Esophagus muscularis mucosa (tissue), 4 donors: Measurements from ENCODE around the gene SNED1.

Experiments
- EP300 ChIP-seq: sonication (generic); formaldehyde crosslinking; IDR thresholded peaks from one replicate; pipeline ENCODE4 v1.6.1; 2017; ENCODE audit warnings: antibody characterized with exemption
- POLR2A ChIP-seq: fragments of 450-650 bp; IDR thresholded peaks from one replicate; pipeline ENCODE4 v1.6.1; 2017; ENCODE audit warnings: antibody characterized with exemption, moderate library complexity, mild to moderate bottlenecking, low read depth
- POLR2AphosphoS5 ChIP-seq, 2 donors: sonication (generic); formaldehyde crosslinking; IDR thresholded peaks; one replicate each; pipeline ENCODE4 v1.6.1; 2017; ENCODE audit warnings: antibody characterized with exemption in 2 of 2
- TF ChIP-seq, protein P1 (sequence below), 3 experiments: fragments of 200-600 bp in 2 of 3; fragments of 450-650 bp in 1 of 3; sonication (generic) in 2 of 3; IDR thresholded peaks; one replicate each; pipeline ENCODE4 v1.5.1; 2017 to 2019; ENCODE audit warnings: antibody characterized with exemption in 3 of 3, mild to moderate bottlenecking in 2 of 3, moderate library complexity in 1 of 3

DNA sequence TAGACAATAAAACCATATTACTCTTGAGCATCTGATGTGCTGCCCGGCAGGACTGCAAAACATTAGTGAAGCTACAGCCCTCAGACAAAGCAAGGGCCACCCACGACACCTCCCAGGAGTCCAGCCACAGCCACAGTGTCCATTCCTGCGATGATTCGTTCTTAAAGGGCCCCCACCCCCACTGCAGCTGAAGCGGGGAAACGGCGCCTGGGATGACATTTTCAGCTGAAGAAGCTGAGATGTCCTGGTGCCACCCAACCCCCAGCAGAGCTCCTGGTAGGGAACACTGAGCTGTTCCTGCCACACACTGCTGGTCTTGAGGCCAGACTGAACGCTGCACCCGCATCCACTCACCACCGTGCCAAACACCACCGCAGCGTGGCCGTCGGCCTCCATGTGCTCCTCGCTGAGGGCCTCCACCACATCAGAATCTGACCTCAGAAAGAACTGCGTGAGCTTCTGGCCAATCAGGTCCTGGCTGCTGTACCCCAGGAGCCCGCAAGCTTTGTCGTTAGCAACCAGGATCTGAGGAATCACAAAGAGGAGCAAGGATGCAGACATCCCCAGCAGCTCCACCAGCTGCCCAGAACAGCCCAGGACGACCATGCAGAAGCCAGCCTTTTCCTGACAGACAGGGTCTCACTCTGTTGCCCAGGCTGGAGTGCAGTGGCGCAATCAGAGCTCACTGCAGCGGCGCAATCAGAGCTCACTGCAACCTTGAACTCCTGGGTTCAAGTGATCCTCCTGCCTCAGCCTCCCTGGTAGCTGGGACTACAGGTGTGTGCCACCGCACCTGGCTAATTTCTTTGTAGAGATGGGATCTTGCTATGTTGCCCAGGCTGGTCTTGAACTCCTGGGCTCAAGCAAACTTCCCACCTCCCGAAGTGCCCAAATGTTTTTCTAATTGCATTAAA, 141.4 kb downstream of the SNED1 start:
- TF ChIP-seq, protein P1, sequence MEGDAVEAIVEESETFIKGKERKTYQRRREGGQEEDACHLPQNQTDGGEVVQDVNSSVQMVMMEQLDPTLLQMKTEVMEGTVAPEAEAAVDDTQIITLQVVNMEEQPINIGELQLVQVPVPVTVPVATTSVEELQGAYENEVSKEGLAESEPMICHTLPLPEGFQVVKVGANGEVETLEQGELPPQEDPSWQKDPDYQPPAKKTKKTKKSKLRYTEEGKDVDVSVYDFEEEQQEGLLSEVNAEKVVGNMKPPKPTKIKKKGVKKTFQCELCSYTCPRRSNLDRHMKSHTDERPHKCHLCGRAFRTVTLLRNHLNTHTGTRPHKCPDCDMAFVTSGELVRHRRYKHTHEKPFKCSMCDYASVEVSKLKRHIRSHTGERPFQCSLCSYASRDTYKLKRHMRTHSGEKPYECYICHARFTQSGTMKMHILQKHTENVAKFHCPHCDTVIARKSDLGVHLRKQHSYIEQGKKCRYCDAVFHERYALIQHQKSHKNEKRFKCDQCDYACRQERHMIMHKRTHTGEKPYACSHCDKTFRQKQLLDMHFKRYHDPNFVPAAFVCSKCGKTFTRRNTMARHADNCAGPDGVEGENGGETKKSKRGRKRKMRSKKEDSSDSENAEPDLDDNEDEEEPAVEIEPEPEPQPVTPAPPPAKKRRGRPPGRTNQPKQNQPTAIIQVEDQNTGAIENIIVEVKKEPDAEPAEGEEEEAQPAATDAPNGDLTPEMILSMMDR (IDR thresholded peaks at IDR 0.05): no peak
- no peak for TF ChIP-seq POLR2A
- TF ChIP-seq EP300: no peak
- TF ChIP-seq POLR2AphosphoS5 (IDR thresholded peaks at IDR 0.05): no peak
